Renal pelvis (tissue), 4 donors: ENCODE data around the gene SUV39H2. TPM values are rescaled to one million over a fixed set of nuclear protein-coding genes. Genes with fewer than 3 reads are reported as not detected.
"Not testable (repeated sequence)": the region's sequence is repeated elsewhere in the genome, so short reads cannot be mapped to it uniquely, and the experiment has no call there.

Experiments used
- DNase-seq: peaks from one replicate; pipeline ENCODE4 v3.0.0-alpha.2; 2013
- polyA plus RNA-seq, 3 donors: library from polyadenylated mRNA; unstranded; fragments of 120-200 nt; gene quantifications; one replicate each; pipeline ENCODE4 v1.2.1, GENCODE V29; 2013; ENCODE audit not compliant: insufficient read length in 3 of 3

Gene SUV39H2
- polyA plus RNA-seq, 3 donors: 18.4 to 19.6 (median 18.9) TPM

GRCh38 chr10:14864466-14864865 is 14.2 kb upstream of the SUV39H2 start:
- DNase-seq: not testable (repeated sequence)

- DNase-seq: not testable (repeated sequence)
Observed at GRCh38 chr10:14864871-14865270, 13.8 kb upstream of the SUV39H2 start.

- DNase-seq: no peak
Observed at GRCh38 chr10:14873090-14873760, 5.4 kb upstream of the SUV39H2 start.

GRCh38 chr10:14875941-14876340 is 2.7 kb upstream of the SUV39H2 start:
- no peak for DNase-seq

- no peak for DNase-seq
Observed at GRCh38 chr10:14876764-14877163, 1.9 kb upstream of the SUV39H2 start.

- peak; percentile 48 for DNase-seq
Observed at GRCh38 chr10:14879124-14879927, 660 bp downstream of the SUV39H2 start.

GRCh38 chr10:14879928-14880193 is 1.2 kb downstream of the SUV39H2 start:
- peak; percentile 15 for DNase-seq

- DNase-seq: peak; percentile 10
Observed at GRCh38 chr10:14880229-14880628, 1.6 kb downstream of the SUV39H2 start.

- DNase-seq: no peak
Observed at GRCh38 chr10:14884082-14884481, 5.4 kb downstream of the SUV39H2 start.

GRCh38 chr10:14889318-14889717 is 10.7 kb downstream of the SUV39H2 start:
- DNase-seq: no peak

GRCh38 chr10:14891151-14891550 is 12.5 kb downstream of the SUV39H2 start:
- no peak for DNase-seq

GRCh38 chr10:14904316-14904732 is 25.7 kb downstream of the SUV39H2 start:
- DNase-seq: peak; percentile 15

- no peak for DNase-seq
Observed at GRCh38 chr10:14904864-14905263, 26.2 kb downstream of the SUV39H2 start.

- no peak for DNase-seq
Observed at GRCh38 chr10:14905890-14906289, 27.2 kb downstream of the SUV39H2 start.

GRCh38 chr10:14906765-14907164 is 28.1 kb downstream of the SUV39H2 start:
- no peak for DNase-seq

GRCh38 chr10:14907591-14907990 is 28.9 kb downstream of the SUV39H2 start:
- not testable (repeated sequence) for DNase-seq

- no peak for DNase-seq
Observed at GRCh38 chr10:14909101-14909500, 30.4 kb downstream of the SUV39H2 start.

- DNase-seq: no peak
Observed at GRCh38 chr10:14910953-14911352, 32.3 kb downstream of the SUV39H2 start.

- no peak for DNase-seq
Observed at GRCh38 chr10:14911801-14912200, 33.1 kb downstream of the SUV39H2 start.

GRCh38 chr10:14916600-14916999 is 37.9 kb downstream of the SUV39H2 start:
- DNase-seq: no peak

- no peak for DNase-seq
Observed at GRCh38 chr10:14917827-14918226, 39.2 kb downstream of the SUV39H2 start.

GRCh38 chr10:14918964-14919363 is 40.3 kb downstream of the SUV39H2 start:
- no peak for DNase-seq

- DNase-seq: no peak
Observed at GRCh38 chr10:14924013-14924412, 45.3 kb downstream of the SUV39H2 start.

GRCh38 chr10:14925268-14925667 is 46.6 kb downstream of the SUV39H2 start:
- no peak for DNase-seq
